ENCODE data around the gene DIRAS1.
A peak's percentile ranks its signal among the peaks of the same experiment; 100 is the strongest.

Gene DIRAS1

GRCh38 chr19:2754659-2755447, 33.7 kb upstream of the DIRAS1 start:
- DNase-seq, result no peak

DNA sequence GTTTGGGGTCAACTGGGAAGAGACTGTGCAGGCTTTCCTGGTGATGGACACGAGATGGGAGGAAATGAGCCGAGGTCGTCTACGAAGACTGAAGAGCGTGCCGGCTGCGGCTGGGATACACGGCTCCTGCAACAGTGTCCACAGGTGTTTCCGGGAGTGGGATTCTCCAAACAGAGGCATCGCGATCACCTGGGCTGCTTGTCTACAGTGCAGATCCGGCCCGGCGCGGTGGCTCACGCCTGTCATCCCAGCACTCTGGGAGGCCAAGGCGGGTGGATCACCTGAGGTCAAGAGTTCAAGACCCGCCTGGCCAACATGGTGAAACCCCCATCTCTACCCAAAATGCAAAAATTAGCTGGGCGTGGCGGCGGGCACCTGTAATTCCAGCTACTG, 30.3 kb upstream of the DIRAS1 start:
- no peak for DNase-seq

DNA sequence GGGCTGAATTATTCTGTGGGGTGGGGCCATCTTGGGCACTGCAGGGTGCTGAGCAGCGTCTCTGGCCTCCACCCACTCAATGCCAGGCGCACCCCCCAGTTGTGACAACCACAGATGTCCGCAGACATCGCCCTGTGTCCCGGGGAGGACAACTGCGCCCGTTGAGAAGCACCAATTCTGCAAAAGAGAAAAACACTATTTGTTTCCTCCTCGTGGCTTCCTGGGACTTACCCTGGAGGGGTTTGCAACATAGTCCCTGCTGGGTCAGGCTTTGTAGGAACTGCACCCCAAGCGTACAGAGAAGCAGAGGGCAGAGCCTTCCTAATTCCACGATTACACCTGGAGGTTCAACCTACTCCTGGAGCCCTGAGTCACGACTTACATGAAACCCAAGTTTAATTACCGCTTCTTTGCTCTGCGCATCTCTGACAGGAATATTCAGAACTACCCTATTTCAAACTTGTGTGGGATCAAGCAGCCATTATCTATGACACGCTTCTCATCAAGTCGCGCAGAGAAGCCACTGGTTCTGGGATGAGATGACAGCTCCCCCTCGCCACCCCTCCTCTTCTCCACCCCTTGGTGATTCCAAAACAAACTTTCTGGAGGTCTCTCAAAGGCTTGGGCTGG, 29.8 kb upstream of the DIRAS1 start:
- DNase-seq, result no peak

DNA sequence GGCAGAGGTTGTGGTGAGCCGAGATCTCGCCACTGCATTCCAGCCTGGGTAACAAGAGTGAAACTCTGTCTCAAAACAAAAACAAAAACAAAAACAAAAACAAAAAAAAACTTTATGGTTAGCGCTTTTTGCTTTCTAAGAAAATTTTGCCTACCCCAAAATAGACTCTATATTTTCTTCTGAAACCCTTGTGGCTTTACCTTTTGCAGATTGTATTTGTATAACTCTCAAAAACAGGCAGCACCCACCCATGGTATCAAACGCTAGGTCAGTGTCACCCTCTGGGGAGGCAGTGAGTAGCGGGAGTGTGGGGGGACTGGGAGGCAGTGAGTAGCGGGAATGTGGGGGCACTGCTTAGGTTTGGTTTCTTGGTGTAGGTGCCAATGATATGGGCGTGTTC, 26.2 kb upstream of the DIRAS1 start:
- no peak for DNase-seq

DNA sequence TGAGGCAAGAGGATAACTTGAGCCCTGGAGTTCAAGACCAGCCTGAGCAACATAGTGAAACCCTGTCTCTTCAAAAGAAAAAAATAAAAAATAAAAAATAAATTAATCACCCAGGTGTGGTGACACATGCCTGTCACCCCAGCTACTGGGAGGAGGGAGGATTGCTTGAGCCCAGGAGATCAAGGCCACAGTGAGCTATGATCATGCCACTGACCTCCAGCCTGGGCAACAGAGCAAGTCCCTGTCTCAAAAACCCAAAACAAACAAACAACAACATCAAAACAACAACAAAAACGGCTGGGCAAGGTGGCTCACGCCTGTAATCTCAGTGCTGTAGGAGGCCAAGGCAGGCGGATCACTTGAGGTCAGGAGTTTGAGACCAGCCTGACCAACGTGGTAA, 22.9 kb upstream of the DIRAS1 start:
- no peak for DNase-seq

DNA sequence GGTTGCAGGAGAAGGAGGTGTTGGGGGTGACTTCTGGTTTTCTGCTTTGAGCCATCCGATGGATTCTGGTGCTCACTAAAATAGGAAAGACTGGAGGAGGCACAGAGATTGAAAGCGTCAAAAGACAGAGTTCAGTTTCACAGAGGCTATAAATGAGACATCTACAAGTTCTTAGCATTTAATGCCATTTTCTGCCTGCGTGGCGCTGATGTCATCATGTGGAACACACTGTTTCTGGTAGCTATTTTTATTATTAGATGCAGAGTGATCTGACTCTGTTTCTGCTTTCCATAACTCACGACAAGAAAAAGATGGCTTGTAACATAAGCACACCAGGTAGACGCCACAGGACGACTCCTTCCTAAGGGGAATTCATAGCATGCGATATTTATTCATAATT, 21.9 kb upstream of the DIRAS1 start:
- DNase-seq, result no peak

- DNase-seq, result no peak
Measured at GRCh38 chr19:2740314-2740656, 19.1 kb upstream of the DIRAS1 start.

DNA sequence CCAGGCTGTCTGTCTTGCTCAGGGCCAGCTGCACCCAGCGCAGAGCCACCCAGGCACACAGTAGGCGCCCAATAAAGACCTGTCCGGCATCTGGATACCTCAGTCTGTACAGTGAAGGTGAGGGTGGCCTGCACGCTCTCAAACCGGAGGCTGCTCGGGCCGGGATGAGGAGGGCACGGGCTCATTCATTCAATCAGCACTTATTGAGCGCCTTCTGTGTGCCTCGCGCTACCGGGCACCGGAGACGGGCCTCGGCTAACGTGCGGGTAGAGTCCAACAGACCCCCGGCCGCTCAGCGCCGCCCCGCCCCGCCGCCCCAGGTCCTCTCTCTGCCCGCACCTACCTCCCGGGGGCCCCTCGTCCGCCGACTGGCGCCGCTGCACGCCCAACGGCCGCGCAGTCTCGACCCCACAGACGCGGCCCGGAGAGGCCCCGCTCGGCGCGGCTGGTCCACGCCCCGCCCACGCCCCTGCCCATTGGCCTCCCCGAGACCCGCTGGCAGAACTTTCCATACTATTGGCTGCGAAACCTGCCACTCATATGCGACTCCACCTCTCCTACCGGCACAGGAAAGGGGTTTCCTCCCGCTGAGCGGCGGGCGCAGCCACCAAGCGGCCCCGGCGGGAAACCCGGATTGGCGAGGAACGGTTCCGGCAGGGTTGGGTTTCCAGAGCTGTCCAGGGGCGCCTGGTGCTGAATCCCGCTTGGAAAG, 18.6 kb upstream of the DIRAS1 start, which contains the start of gene SLC39A3:
Gene SLC39A3, minus strand, starts transcription at position 416 of the 712 bp plus-strand sequence. CDS start 2,760 bp downstream, outside the sequence.
- peak; percentile 79 for DNase-seq

GRCh38 chr19:2736550-2737190, 15.5 kb upstream of the DIRAS1 start:
- no peak for DNase-seq

DNA sequence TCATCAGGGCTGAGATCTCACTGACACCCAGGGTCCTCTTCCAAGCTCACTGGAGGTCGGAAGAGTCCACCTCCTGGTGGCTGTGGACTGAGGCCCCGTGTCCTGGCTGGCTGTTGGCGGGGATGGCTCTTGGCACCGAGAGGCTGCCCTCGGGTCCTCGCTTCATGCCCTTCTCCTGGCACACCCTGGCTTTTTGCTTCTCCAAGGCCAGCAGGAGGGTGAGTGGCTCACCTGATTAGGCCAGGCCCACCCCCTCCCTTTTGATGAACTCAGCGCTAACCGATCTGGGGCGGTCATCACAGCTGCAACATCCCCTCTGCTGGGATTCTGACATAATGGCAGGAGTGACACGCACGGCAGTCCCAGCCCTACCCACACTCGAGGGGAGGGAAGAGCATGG, 14.2 kb upstream of the DIRAS1 start:
- no peak for DNase-seq

DNA sequence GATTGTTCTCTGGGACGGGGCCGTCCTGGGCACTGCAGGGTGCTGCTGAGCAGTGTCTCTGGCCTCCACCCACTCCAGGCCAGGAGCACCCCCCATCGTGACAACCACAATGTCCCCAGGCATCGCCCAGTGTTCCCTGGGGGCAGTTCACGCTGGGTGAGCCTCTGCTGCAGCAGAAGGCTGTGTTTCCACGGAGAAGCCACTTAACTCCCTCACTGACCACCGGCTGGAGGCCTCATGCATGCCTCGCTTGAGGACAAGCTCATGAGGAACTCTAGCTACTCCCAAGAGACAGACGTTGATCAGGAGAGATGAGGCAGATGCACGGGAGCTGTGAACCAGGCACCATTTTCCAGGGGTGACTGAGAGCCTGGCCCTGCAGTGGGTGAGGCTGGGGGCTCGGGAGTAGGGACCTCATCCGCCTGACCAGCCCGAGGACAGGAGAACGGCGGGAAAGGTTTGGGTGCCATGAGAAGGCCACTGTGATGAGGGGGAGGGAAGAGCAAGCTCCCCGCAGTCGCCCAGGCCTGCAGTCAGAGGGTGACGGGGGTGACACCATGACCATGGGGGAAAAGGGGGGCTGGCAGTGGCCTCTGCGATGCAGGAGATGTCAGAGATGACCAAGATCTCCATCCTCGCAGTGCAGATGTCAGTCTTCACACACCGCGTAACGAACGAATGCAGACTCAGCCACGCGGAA, 13.6 kb upstream of the DIRAS1 start:
- DNase-seq, result no peak

DNA sequence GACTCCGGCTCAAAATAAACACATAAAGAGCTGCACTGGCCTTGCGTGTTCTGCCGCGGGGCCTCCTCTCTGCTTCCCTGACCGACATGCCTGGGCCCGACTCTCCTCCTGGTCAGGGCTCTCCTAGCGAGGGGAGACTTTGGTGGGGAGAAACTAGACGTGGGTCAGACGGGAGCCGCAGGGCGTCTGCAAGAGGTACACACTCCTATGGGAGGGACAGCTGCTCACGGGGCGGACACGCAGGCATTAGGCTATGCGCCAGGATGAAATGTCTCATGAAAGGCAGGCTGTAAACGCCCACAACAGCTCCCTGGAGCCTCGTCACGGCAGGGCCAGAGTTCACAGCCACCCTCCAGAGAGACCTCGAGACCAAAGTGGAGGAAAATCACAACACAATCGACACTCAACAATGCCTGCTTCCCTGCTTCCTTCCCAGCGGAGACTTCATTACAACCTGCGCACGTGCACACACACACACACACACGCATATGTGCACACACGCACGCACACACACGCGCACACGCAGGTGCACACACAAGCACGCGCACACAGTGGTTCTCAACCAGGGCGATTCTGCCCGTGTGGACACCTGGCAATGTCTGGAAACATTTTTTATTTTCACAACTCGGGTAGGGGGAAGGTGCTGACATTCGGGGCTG, 12.9 kb upstream of the DIRAS1 start:
- no peak for DNase-seq

DNA sequence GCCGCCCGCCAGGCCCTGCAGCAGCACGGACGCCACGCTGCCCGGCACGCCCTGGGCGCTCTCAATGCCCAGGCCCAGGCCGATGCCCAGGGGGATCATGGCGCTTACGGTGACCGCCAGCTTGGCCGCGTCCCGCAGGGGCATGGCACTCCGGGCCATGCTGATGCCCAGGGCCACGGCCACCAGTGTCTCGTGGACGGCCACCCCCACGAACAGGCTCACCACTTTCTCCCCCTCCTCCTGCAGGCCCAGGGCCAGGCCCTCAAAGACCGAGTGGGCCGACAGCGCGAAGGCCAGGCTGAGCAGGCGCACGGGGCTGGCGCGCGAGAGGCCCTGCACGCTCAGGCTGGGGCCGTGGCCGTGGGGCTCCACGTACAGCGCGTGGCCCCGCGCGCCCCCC, 11.7 kb upstream of the DIRAS1 start:
- no peak for DNase-seq

DNA sequence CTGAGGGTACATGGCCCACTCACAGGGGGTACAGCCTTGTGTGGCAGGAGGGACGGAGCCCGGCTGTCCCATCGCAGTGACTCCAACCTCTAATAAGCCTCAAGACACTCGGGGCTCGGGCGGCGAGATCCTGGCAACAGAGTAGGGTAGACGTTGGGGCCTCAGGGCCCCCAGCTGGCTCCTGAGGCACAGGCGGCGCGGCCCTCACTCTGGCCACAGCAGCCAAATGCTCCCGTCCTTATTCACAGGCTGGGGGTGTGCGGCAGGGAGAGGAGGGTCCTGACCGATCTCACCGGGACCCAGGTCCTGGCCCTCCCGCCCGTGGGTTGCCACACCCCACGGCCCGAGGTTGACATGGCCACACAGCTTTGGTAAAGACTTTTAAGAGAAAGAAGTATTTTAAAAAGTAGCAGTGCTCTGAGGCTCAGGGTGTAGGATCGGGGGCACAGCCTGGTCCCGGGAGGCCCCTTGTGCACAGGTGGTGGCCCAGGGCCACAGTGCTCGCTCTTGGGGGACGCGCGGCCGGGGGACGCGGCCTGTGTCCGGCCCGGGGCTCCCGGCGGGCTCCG, 11.1 kb upstream of the DIRAS1 start:
- DNase-seq, result no peak

- no peak for DNase-seq
Measured at GRCh38 chr19:2731181-2731995, 10.2 kb upstream of the DIRAS1 start.

- DNase-seq, result no peak
Measured at GRCh38 chr19:2729943-2730818, 9.0 kb upstream of the DIRAS1 start.

GRCh38 chr19:2728783-2729387, 7.7 kb upstream of the DIRAS1 start:
- no peak for DNase-seq

DNA sequence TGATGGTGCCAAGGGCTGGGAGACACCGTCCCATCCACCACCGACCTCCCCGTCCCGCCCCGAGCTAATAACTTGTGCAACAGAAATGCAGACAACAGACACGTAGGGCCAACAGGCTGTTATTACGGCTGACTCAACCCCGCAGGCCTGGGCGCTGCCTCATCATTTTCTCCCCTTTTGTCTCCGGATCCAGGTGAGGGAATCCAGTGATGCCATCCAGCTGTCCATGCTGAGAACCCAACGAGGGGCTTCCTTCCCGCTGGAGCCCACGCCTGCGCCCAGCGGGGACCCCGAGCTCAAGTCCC, 6.4 kb upstream of the DIRAS1 start:
- no peak for DNase-seq

GRCh38 chr19:2726904-2727639, 5.9 kb upstream of the DIRAS1 start:
- DNase-seq, result no peak

Measured in NCI-H1436 treated with DMSO at 0.1 percent for 48 hours (cell line).